GM19351 (cell line): ENCODE measurements around the gene ACOD1.
A peak's percentile ranks its signal among the peaks of the same experiment; 100 is the strongest.
"Not testable (repeated sequence)": the region's sequence is repeated elsewhere in the genome, so short reads cannot be mapped to it uniquely, and the experiment has no call there.

Source experiments
- ATAC-seq: cut with Tn5 transposase; IDR thresholded peaks from one replicate; pipeline ENCODE4 v1.9.1; 2021; ENCODE audit warnings: mild to moderate bottlenecking, moderate library complexity; ENCODE audit not compliant: unreplicated experiment

Gene ACOD1

DNA sequence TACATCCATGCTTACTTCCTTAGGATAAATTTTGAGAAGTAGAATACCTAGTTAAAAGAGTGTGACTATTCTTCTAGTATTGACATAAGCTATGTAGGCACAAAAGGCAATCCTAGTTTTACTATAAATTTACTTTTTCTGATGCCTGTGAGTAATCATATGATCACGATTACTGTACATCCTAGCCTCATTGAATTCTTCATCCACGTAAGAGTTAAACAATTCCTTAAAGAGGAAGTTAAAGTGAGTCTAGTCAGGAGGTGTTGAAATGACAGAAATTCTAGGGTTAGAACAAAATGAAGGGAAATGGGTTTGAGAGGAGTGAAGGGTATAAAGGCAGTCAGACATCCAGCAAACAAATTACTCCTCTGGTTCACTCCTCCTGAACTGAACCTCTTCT lies at the start of gene ACOD1:
Gene ACOD1, plus strand, starts transcription at position 363 of the 400 bp plus-strand sequence. CDS start 48 bp downstream, outside the sequence.
- no peak for ATAC-seq

DNA sequence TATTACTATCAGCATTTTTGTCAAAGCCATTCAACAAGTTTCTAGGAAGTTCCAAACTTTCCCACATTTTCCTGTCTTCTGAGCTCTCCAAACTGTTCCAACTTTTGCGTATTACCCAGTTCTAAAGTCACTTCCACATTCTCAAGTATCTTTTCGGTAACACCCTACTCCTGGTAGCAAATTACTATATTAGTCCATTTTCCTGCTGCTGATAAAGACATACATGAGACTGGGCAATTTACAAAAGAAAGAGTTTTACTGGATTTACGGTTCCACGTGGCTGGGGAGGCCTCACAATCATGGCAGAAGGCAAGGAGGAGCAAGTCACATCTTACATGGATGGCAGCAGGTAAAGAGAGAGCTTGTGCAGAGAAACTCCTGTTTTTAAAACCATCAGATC lies 49.2 kb upstream of the ACOD1 start:
- ATAC-seq = not testable (repeated sequence)

DNA sequence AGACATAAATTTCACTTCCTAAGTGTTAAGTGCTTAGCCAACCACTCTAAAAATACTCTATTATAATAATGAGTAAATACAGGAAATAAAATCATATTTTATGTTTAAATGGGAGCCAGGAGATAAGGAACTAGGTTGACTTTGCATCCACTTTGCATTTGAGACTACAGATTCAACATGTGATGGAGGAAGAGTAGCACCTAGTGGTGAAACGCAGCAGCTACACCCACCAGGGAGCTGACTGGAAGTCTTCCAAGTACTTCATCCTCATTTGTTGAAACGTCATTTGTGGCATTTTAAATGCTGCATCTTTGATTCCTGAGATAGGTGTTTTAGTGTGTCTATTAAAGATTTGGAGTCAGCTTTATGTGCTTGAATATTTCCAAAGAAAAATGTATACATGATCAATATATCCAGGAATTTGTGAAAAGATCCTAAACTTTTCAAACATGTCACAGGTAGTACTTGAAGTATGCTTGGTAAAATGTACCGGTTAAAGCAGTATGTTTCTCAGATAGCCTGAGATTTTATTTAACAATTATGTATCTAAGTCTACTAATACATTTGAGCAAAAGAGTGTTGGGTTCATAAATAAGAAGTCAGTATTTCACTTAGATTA lies 44.7 kb upstream of the ACOD1 start:
- peak; percentile 99 for ATAC-seq

DNA sequence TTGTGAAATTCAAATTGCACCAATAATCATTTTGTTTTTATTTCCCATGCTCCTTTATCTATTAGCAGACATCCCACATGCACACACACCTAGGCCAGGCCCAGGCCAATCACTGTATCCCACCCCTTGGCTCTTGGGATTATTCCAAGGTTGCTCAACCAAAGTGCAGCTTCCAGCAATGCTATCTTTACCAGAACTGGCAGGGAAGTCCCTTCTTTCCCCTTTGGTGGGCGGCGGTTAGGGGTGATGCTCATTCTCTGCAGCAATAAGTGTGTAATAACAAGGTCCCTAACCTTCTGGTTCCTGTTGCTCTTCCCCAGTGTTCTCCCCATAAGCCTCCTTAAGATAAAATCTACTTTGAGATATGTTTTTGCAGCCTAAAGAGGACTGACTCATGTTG lies 43.8 kb upstream of the ACOD1 start:
- no peak for ATAC-seq

DNA sequence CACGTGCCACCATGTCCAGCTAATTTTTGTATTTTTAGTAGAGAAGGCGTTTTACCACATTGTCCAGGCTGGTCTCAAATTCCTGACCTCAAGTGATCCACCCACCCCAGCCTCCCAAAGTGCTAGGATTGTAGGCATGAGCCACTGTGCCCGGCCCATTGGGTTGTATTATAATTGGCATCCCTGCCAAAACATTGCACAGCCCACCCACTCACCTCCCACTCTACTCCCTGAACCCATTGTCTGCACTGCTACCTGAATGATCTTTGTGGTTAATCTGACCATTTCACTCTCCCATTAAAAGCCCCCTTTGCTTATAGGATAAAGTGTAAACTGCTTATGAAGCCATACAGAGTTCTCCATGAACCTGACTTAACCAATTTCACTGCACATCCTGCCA lies 35.8 kb upstream of the ACOD1 start:
- no peak for ATAC-seq

DNA sequence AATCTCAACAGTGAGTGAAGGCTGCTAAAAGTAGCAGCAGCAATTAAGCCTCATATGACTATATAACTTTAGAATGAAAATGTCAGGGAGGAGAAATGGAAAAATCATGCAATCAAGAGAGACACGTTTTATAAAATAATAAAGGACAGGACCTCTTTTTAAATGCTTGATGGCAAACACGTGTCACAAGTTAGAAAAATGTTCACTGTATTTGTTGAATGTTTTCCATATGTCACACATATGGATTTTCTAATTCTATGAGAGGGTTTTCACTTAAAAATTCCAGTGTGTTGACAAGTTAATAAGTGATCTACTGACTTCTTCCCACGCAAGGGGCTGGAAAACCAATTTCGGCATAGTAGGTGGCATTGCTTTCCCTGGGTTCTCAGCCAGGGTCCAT lies 34.4 kb upstream of the ACOD1 start:
- ATAC-seq = no peak

DNA sequence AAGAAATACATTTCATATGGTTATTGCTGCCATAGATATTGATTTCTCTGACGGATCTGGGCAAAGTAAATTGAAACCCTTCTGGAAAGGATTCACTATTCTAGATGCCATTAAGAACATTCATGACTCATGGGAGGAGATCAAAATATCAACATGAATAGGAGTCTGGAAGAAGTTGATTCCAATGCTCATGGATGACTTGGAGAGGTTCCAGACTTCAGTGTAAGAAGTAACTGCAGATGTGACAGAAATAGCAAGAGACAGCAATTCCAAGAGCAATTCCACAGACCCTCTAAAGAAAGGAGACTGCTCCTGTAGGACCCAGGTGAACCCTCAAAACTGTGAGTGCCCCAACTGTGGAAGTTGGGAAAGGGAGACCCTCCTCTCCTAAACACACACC lies 31.2 kb upstream of the ACOD1 start:
- no peak for ATAC-seq

DNA sequence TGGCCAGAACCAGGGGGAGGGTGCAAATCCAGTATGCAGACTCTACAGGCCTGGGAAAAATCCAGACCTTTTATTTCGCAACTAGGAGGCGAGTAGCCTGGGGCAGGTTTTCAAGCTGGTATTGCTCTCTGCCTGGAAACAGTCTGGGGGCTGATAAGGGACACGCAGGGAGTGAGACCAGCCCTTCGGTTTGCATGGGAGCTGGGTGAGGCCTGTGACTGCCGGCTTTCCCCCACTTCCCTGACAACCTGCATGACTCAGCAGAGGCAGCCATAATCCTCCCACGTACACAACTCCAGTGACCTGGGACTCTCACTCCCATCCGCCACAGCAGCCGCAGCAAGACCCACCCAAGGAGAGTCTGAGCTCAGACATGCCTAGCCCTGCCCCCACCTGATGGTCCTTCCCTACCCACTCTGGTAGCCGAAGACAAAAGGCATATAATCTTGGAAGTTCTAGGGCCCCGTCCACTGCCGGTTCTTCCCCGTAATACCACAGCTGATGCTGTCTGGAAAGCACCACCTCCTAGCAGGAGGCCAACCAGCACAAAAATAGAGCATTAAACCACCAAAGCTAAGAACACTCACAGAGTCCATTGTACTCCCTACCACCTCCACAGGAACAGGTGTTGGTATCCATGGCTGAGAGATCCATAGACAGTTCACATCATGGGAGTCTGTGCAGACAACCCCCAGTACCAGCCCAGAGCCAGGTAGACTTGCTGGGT lies 30.4 kb upstream of the ACOD1 start:
- not testable (repeated sequence) for ATAC-seq

DNA sequence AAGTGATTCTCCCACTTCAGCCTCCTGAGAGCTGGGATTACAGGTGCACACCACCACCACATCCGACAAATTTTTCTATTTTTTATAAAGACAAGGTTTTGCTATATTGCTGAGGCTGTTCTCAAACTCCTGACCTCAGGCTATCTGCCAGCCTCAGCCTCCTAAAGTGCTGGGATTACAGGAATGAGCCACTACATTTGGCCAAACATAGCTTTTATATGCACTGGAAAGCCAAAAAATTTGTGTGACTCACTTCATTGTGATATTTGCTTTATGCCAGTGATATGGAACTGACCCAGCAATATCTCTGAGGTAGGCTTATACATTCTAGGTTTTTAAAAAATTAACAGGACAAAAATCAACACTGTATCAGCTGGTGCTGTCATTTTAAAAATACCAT lies 26.8 kb upstream of the ACOD1 start:
- no peak for ATAC-seq

DNA sequence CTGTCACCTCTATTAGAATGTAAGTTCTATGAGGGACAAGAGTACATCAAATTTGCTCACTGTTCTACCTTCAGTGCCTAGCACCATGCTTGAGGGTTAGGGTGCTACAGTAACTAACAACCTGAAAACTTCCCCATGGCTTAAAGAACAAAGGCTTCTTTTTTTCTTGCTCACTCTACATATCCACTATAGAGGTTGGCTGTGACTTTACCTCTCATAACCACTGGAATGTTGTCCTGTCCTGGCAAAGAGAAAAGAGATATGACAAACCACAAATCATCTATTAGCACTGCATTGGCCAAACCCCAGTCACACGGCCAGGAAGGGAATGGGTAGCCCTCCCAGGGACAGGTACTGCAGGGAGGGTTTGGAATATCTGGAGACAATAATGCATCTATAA lies 23.2 kb upstream of the ACOD1 start:
- ATAC-seq = no peak

DNA sequence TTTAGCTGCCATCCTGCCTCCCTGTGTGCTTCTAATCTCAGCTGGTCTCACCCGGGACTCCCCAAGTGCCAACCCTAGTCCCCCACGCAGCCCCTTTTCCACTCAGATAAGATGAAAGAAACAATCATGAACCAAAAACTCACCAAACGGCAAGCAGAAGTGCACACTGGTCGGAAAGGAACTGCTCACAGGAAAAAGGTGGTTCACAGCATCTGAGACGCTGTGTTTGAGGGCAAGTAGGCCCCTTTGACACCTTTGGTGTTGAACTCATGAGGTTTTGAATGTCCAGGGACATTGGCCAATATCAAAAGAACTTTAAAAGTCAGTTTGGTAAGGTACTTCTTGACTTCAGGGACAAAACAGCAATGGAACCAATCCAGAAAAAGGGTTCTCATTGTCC lies 20.4 kb upstream of the ACOD1 start:
- no peak for ATAC-seq

DNA sequence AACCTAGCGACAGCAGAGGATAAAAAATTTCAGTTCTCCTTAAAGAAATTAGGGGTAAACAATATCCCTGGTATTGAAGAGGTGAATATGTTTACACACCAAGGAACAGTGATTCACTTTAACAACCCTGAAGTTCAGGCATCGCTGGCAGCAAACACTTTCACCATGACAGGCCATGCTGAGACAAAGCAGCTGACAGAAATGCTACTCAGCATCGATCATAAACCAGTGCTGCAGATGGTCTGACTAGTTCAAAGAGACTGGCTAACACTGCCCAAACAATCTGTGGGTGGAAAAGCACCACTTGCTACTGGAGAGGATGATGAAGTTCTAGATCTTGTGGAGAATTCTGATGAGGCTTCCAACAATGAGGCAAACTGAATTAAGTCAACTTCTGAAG lies 19.9 kb upstream of the ACOD1 start:
- ATAC-seq = no peak

DNA sequence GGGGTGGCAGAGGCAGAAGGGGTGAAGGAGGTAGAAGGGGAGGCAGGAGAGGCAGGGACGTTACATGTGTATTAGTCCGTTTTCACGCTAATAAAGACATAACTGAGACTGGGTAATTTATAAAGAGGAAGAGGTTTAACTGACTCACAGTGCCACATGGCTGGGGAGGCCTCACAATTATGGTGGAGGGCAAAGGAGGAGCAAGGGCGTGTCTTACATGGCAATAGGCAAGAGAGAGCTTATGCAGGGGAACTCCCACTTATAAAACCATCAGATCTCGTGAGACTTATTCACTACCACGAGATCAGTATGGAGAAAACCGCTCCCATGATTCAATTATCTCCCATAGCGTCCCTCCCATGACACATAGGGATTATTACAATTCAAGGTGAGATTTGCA lies 19.0 kb upstream of the ACOD1 start:
- no peak for ATAC-seq

DNA sequence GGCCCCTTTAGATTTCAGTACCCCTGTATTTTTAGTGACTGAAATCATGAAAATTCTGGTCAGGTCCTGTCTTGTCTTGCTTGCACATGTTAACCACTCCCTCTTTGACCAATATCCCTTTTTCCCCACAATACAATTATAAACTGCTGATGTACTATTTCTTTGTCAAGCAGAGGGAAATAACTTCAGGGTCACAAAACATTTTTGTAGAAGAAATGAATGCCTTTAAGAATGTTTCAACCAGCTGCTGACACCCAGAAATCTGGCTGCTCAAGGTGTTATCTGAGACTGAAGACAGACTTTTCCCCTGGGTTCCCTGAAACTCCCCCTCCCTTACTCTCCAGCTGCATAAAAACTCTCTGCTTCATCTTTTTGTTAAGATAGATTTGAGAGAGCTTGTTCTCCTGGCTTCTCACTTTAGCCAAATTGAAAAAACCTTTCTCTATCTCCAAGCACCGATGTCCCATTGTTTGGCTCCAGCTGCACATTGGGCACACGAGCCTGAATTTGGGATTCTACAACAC lies 18.4 kb upstream of the ACOD1 start:
- no peak for ATAC-seq

DNA sequence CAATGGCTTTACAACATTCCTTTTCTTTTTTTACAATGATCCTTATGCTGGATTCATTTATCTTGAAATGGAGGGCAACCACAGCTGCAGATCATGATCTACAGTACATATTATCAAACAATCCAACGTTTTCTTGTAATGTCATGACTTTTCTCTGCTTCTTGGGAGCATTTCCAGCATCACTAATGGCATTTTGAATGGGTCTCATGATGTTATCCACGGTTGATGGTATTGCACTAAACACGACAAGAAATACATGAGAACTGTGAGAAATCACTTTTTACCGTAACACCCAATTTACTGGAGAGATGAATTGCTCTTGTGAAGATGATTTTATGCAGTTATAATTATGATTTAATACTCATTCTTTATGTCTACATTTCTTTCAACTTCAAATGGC lies 16.2 kb upstream of the ACOD1 start:
- no peak for ATAC-seq

DNA sequence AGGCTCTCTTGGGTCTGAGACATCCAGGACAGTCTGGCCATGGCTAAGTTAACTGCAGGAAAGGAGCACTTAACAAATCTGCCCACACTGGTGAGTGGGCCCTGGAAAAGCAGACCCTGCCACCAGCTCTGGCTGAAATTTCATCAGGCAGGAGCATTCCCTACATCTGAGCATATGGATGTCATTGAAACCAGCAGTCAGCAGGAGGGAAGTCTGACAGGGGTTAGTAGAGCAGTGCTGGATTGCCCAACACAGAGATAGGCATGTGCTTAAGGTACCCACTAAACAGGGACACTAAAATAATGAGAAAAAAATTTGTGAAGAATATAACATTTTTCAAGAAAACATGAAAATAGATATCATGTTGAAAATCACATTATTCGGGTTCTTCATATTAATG lies 13.6 kb upstream of the ACOD1 start:
- no peak for ATAC-seq

DNA sequence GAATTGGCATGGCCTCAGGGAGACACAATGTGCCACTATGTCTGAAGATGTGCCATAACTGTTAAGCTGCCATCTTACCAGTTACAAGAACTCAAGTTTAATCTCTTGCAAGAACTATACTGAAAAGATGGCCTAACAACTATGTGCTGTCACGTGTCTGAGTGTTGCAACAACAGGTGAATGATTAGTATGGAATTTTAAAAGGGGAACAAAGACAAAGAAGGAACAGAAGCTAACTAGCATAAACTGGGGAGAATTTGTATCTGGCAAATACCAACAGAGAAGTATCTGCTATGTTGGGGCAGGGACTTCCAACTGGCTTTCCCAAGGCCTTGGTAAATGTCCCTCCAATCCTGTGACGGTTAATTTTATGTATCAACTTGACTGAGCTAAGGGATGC lies 11.5 kb upstream of the ACOD1 start:
- no peak for ATAC-seq

DNA sequence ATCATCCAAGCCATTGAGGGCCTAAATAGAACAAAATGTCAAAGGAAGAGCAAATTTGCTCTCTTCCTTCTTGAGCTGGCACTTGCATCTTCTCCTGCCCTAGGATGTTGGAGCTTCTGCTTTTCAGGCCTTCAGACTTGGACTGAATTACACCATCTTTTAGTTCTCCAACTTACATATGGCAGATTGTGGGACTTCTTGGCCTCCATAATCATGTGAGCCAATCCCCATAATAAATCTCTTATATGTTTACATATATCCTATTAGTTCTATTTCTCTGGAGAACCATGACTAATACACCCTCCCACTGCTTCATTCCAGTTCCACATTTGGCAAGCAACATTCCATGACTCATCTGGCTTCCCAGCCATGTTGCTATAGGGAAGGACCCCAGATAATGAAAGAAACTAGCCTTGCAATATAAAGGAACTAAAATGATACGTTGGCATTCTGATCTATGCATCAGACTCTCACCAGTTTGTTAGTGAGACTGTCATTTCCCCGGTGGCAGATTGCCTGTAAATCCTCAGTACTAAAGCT lies 11.0 kb upstream of the ACOD1 start:
- ATAC-seq = no peak

DNA sequence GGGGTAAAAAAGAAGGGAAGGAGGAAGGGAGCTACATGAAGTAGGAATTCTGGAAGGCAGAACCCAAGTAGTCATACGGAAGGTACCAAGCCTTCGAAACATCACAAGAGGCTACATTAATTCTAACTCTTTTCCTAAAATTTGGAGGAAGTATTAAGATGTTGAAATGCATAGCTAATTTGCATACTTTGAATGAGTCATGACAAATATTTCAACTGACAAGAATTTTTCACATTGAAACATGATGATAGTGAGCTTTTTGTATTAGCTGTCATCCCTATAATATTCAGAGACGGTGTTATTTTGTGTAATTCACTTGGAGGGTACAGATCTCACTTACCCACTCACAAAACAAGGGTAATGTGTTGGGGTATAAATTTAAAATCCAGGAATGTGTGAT lies 9.1 kb upstream of the ACOD1 start:
- no peak for ATAC-seq

DNA sequence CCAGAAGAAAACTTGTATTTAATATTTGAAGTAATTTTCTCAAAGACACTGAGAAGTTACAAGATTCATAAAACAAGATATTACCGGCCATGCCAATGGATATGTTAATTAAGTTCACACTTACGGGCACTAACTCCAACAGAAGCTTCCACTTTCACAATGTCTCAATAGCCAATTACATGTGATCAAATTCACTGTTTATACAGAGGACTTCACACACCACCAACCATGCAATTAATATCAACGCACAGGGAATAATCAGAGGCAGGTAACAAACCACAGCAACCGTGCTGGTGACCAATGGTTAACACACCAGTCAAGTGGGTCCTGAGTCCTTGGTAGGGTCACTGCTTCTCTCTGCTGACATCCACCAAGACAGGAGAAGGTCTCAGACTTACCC lies 5.9 kb upstream of the ACOD1 start:
- no peak for ATAC-seq

DNA sequence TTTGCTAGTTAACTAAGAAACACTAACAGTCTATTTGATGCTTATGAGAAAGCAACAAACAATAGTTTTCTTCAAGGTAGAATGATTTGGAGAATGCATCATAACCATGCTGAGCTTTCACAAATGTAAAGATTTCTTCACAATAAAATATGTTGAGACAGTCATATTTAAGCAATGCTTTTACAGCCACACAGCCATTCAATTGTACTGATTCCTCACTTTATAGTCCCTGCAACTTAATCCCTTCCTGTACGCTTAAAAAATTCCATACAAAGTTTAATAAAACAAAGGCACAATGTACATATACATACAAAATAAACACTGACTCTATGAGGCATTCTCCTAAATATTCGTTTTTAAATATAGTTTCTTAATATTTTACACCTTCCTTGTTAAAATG lies 4.7 kb upstream of the ACOD1 start:
- ATAC-seq = no peak

DNA sequence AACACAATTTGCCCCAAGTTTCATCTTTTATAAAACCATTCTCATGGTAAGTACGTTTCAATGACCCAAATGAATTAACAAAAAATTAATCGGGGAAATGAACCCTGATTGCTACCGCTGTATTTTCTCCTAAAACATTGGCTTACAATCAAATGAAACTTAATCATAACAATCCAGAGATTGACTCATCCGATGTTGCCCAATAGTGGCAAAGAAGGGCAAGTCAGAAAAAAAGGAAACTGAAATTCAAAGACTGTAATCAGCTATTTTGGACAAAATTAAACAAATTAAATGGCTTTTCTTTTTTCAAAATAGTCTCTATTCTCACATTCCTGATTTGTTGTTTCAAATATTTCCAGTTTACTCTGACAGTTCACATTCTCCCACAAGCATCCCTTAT lies 3.9 kb upstream of the ACOD1 start:
- ATAC-seq = no peak
